ENCODE measurements around the gene KLHL1. TPM values are rescaled to one million over a fixed set of nuclear protein-coding genes. Genes with fewer than 3 reads are reported as not detected.

The KLHL1 gene
- polyA plus RNA-seq, 3 donors = not detected

GRCh38 chr13:69882451-69882850, 225.8 kb downstream of the KLHL1 start:
- Histone ChIP-seq H3K36me3 (replicated peaks in 1 of 2; ENCODE audit: control insufficient read depth in 1 of 2, insufficient read depth in 2 of 2, low read length in 2 of 2) (no peaks in the 10 kb centered on the region), H3K27me3 (ENCODE audit: control insufficient read depth in 2 of 2, insufficient read depth in 2 of 2, low read length in 2 of 2) (no peaks in the 10 kb centered on the region), H3K27ac (ENCODE audit: low read depth in 1 of 2, low read length in 2 of 2) (no peak overlapping the region), H3K4me1 (ENCODE audit: control insufficient read depth in 1 of 2, insufficient read depth in 2 of 2, low read length in 2 of 2) (no peaks in the 10 kb centered on the region), H4K20me1 (ENCODE audit: insufficient read depth, low read length) (no peaks in the 10 kb centered on the region), H3K4me2 (replicated peaks; ENCODE audit: extremely low read depth, low read length, poor library complexity, severe bottlenecking) (no peak overlapping the region), H2AFZ (ENCODE audit: insufficient read depth, low read depth, low read length, poor library complexity, severe bottlenecking) (no peak overlapping the region), H3K4me3 (replicated peaks in 1 of 3; ENCODE audit: low read depth in 2 of 3, low read length in 3 of 3) (no peak overlapping the region), H3K79me2 (ENCODE audit: insufficient read depth, low read length) (no peaks in the 10 kb centered on the region), H3K9me3 (replicated peaks in 1 of 2; ENCODE audit: control insufficient read depth in 1 of 2, insufficient read depth in 1 of 2, low read length in 2 of 2) (no peaks in the 10 kb centered on the region), H3K9ac (ENCODE audit: insufficient read depth, low read length, poor library complexity, severe bottlenecking) (no peak overlapping the region)
- no peak overlapping the region for H3K4me3 Mint-ChIP-seq
- no peak for TF ChIP-seq CTCF (IDR thresholded peaks at IDR 0.05)
- no CpG with 5 or more reads among the region's 1 CpG for WGBS (ENCODE audit: insufficient coverage)
- H3K27me3 Mint-ChIP-seq (ENCODE audit: low read depth in 3 of 3) = no peaks in the 10 kb centered on the region
- no peak for DNase-seq
- peaks cover 0 to 8% (median 1%) of the 10 kb centered on the region in 7 donors for H3K9me3 Mint-ChIP-seq
- no peaks in the 10 kb centered on the region for H3K4me1 Mint-ChIP-seq
- H3K27ac Mint-ChIP-seq = no peak overlapping the region
- intact Hi-C loops (cut with micrococcal nuclease) = no loop called here
- H3K36me3 Mint-ChIP-seq = no peaks in the 10 kb centered on the region

DNA sequence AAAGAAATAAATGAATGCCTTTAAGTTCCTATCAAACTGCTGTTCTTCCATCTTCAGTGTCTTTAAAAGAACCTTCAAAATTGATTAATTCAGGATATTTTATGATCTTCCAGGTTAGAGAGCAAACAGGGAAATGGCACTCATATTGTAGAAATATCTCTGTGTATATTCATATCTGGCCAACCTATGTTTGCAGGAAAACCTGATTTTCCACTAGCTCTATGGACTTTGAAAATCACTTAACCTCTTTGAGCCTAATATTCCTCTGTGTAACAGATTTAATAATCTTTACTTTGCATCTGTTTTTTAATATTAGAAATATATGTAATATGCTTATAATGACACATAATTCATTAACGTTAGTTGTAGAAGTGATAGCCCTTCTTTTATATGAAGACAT, 228.3 kb downstream of the KLHL1 start:
- Mint-ChIP-seq H3K4me3 (no peak overlapping the region), H3K27me3 (ENCODE audit: low read depth in 3 of 3) (no peaks in the 10 kb centered on the region), H3K4me1 (no peaks in the 10 kb centered on the region), H3K9me3 (peaks cover 0 to 5% (median 1%) of the 10 kb centered on the region in 7 donors), H3K36me3 (no peaks in the 10 kb centered on the region), H3K27ac (no peak overlapping the region)
- no peaks in the 10 kb centered on the region for H3K79me2 ChIP-seq (ENCODE audit: insufficient read depth, low read length)
- no peaks in the 10 kb centered on the region for H3K36me3 ChIP-seq (replicated peaks in 1 of 2; ENCODE audit: control insufficient read depth in 1 of 2, insufficient read depth in 2 of 2, low read length in 2 of 2)
- H3K27ac ChIP-seq (ENCODE audit: low read depth in 1 of 2, low read length in 2 of 2) = no peak overlapping the region
- H4K20me1 ChIP-seq (ENCODE audit: insufficient read depth, low read length) = no peaks in the 10 kb centered on the region
- no peak for DNase-seq
- H3K4me1 ChIP-seq (ENCODE audit: control insufficient read depth in 1 of 2, insufficient read depth in 2 of 2, low read length in 2 of 2) = no peaks in the 10 kb centered on the region
- H3K27me3 ChIP-seq (ENCODE audit: control insufficient read depth in 2 of 2, insufficient read depth in 2 of 2, low read length in 2 of 2) = no peaks in the 10 kb centered on the region
- no peak overlapping the region for H2AFZ ChIP-seq (ENCODE audit: insufficient read depth, low read depth, low read length, poor library complexity, severe bottlenecking)
- no peak for TF ChIP-seq CTCF (IDR thresholded peaks at IDR 0.05)
- no peaks in the 10 kb centered on the region for H3K9me3 ChIP-seq (replicated peaks in 1 of 2; ENCODE audit: control insufficient read depth in 1 of 2, insufficient read depth in 1 of 2, low read length in 2 of 2)
- no peak overlapping the region for H3K9ac ChIP-seq (ENCODE audit: insufficient read depth, low read length, poor library complexity, severe bottlenecking)
- H3K4me3 ChIP-seq (replicated peaks in 1 of 3; ENCODE audit: low read depth in 2 of 3, low read length in 3 of 3) = no peak overlapping the region
- intact Hi-C loops (cut with micrococcal nuclease) = no loop called here
- no CpG with 5 or more reads among the region's 1 CpG for WGBS (ENCODE audit: insufficient coverage)
- H3K4me2 ChIP-seq (replicated peaks; ENCODE audit: extremely low read depth, low read length, poor library complexity, severe bottlenecking) = no peak overlapping the region
